ENCODE measurements around the gene KLHL24. TPM values are rescaled to one million over a fixed set of nuclear protein-coding genes. Genes with fewer than 3 reads are reported as not detected.

Gene KLHL24
- total and polyA plus RNA-seq, 5 donors, result 44.4 to 179 (median 151) TPM

DNA sequence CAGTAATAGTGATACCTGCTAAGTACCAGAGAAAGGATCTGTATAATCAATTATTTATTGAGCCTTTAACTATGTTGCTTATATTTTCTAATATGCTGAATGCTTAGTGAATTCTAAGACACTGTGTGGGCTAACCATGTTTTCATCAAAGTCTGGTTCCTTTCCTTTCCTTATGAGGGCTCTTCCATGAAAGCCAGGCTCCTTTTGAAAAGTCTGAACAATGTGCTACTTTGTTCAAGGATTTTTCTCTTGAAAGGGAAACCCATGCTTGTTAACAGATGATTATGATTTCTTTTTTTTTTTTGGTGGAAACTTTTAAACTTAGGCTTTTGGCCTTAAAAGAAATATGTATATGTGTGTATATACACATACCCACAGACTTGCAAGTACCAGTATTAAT, 79.2 kb downstream of the KLHL24 start:
- intact Hi-C loops (cut with DNase I), result no loop called here
- H3K4me3 ChIP-seq (ENCODE audit: low read length), result no peak overlapping the region
- no peak for DNase-seq
- ATAC-seq, result no peak
- H3K4me1 ChIP-seq (ENCODE audit: control insufficient read depth, insufficient read depth, low read length), result no peaks in the 10 kb centered on the region
- H3K27me3 ChIP-seq (ENCODE audit: control insufficient read depth, insufficient read depth), result no peaks in the 10 kb centered on the region
- no peak overlapping the region for H3K27ac ChIP-seq (ENCODE audit: low read length)
- no peaks in the 10 kb centered on the region for H3K9me3 ChIP-seq (ENCODE audit: control insufficient read depth, low read length)

DNA sequence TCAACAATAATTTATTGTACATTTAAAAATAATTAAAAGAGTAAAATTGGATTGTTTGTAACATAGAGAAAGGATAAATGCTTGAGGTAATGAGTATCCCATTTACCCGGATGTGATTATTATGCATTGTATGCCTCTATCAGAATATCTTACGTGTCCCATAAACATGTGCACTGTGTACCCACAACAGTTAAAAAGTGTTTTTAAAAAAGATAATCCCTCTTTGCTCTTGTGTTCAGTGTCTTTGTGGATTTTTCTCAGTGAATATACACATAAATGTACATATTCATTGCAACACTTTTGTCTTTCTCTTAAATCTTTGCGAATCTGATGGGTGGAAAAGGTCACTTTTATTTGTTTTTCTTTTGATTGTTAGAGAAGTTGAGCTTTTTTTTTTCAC, 82.6 kb downstream of the KLHL24 start:
- no peak for ATAC-seq
- H3K9me3 ChIP-seq (ENCODE audit: control insufficient read depth, low read length), result no peaks in the 10 kb centered on the region
- WGBS, result 90% methylated on average over 3 of the region's 3 CpGs
- H3K4me1 ChIP-seq (ENCODE audit: control insufficient read depth, insufficient read depth, low read length), result no peaks in the 10 kb centered on the region
- DNase-seq, result no peak
- no peak overlapping the region for H3K4me3 ChIP-seq (ENCODE audit: low read length)
- no peaks in the 10 kb centered on the region for H3K27me3 ChIP-seq (ENCODE audit: control insufficient read depth, insufficient read depth)
- H3K27ac ChIP-seq (ENCODE audit: low read length), result no peak overlapping the region
- intact Hi-C loops (cut with DNase I), result no loop called here

DNA sequence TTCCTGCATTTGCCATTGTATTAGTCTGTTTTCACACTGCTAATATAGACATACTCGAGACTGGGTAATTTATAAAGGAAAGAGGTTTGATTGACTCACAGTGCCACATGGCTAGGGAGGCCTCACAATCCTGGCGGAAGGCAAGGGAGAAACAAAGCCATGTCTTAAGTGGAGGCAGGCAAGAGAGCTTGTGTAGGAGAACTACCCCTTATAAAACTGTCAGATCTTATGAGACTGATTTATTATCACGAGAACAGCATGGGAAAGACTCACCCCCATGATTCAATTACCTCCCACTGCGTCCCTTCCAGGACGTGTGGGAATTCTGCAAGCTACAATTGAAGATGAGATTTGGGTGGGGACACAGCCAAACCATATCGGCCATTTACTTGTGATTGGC, 90.0 kb downstream of the KLHL24 start:
- DNase-seq (no peak), ATAC-seq (no peak)
- intact Hi-C loops (cut with DNase I), result no loop called here
- WGBS, result 86% methylated on average over 6 of the region's 6 CpGs
- Histone ChIP-seq H3K9me3 (ENCODE audit: control insufficient read depth, low read length) (no peaks in the 10 kb centered on the region), H3K27ac (ENCODE audit: low read length) (no peak overlapping the region), H3K4me1 (ENCODE audit: control insufficient read depth, insufficient read depth, low read length) (no peaks in the 10 kb centered on the region), H3K27me3 (ENCODE audit: control insufficient read depth, insufficient read depth) (no peaks in the 10 kb centered on the region), H3K4me3 (ENCODE audit: low read length) (no peak overlapping the region)

DNA sequence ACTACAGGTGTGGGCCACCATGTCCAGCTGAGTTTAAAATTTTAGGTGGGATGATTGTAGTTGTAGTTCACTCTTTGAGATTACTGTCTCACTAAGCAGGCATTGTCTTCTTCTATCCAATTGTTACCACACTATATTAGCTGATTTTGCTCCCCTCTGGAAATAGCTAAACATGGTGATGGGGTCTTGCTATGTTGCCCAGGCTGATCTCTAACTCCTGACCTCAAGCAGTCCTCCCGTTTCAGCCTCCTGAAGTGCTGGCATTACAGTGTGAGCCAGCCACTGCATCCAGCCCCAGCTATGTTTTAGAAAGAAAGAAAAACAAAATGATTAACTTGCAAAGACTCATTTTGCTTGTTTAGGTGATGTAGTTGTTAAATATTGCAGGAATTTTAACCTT, 92.8 kb downstream of the KLHL24 start:
- 98% methylated on average over 1 of the region's 1 CpG for WGBS
- no peak overlapping the region for H3K4me3 ChIP-seq (ENCODE audit: low read length)

DNA sequence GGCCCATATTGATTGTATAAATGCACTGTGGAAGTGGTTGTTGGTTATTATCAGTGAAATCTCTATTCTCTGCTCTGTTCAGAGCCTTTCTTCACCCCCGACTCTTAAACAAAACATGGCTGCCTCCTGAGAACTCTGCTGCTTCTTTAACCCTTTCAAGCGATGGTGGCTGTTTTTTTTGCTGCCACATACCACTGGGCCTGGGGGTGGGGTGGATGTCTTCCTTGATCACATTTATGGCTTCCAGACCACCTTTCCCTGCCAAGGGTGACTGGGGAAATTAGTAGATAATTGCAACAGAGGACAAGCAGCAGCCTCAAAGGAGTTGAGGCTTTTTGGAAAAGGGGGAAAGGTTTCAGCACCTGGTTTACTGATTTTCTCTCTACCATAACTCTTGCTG, 94.9 kb downstream of the KLHL24 start:
- H3K9me3 ChIP-seq (ENCODE audit: control insufficient read depth, low read length), result no peaks in the 10 kb centered on the region
- intact Hi-C loops (cut with DNase I), result no loop called here
- H3K4me1 ChIP-seq (ENCODE audit: control insufficient read depth, insufficient read depth, low read length), result no peaks in the 10 kb centered on the region
- WGBS, result 91% methylated on average over 2 of the region's 2 CpGs
- H3K4me3 ChIP-seq (ENCODE audit: low read length), result no peak overlapping the region
- no peaks in the 10 kb centered on the region for H3K27me3 ChIP-seq (ENCODE audit: control insufficient read depth, insufficient read depth)
- no peak overlapping the region for H3K27ac ChIP-seq (ENCODE audit: low read length)
- no peak for DNase-seq
- no peak for ATAC-seq

More for the DNA sequence above, 92.8 kb downstream of the KLHL24 start:
- ATAC-seq (no peak), DNase-seq (no peak)
- Histone ChIP-seq H3K27me3 (ENCODE audit: control insufficient read depth, insufficient read depth) (no peaks in the 10 kb centered on the region), H3K4me1 (ENCODE audit: control insufficient read depth, insufficient read depth, low read length) (no peaks in the 10 kb centered on the region), H3K9me3 (ENCODE audit: control insufficient read depth, low read length) (no peaks in the 10 kb centered on the region), H3K27ac (ENCODE audit: low read length) (no peak overlapping the region)
- intact Hi-C loops (cut with DNase I), result no loop called here

DNA sequence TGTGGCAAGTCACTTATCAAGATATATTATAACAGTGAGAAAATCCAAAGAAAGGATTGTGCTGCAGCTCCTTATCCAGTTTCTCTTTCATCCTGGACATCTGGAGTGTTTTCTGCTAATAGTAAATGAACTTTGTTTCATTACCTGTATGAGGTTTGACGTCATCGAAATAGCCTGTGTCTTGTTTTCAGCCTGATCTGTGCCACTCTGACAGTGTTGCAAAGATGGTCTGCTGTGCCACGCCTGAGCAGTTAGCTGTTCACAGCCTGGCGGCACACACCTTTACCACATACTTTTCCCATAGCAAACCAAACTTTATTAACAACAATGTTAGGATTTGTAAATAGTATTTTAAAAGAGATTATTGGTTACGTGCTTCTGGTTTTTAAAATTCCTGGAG, 96.2 kb downstream of the KLHL24 start:
- no peak for ATAC-seq
- 95% methylated on average over 5 of the region's 5 CpGs for WGBS
- Histone ChIP-seq H3K4me3 (ENCODE audit: low read length) (no peak overlapping the region), H3K9me3 (ENCODE audit: control insufficient read depth, low read length) (no peaks in the 10 kb centered on the region), H3K27ac (ENCODE audit: low read length) (no peak overlapping the region), H3K4me1 (ENCODE audit: control insufficient read depth, insufficient read depth, low read length) (no peaks in the 10 kb centered on the region), H3K27me3 (ENCODE audit: control insufficient read depth, insufficient read depth) (no peaks in the 10 kb centered on the region)
- DNase-seq, result no peak
- intact Hi-C loops (cut with DNase I), result no loop called here

DNA sequence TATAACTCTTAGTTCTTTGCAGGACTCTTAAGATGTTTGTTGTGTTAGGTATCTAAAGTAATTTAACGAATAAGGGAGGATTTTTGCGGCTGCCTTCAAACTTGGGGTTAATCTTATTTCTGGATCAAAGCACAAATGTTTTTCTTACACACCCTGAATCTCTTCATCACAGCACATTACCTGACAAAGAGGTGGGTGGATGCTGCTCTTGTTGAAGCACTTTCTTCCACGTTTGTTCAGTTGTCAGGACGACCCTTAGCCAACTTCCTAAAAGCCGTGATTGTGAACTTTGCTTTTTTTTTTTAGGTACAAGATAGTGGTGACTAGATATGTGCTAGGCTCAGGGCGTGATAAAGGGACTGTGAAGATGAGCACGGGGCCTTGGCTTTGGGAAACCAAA, 98.1 kb downstream of the KLHL24 start:
- DNase-seq (no peak), ATAC-seq (no peak)
- Histone ChIP-seq H3K27me3 (ENCODE audit: control insufficient read depth, insufficient read depth) (no peaks in the 10 kb centered on the region), H3K4me3 (ENCODE audit: low read length) (no peak overlapping the region), H3K27ac (ENCODE audit: low read length) (no peak overlapping the region), H3K9me3 (ENCODE audit: control insufficient read depth, low read length) (no peaks in the 10 kb centered on the region), H3K4me1 (ENCODE audit: control insufficient read depth, insufficient read depth, low read length) (no peaks in the 10 kb centered on the region)
- intact Hi-C loops (cut with DNase I), result no loop called here
- 77% methylated on average over 7 of the region's 7 CpGs for WGBS

Other genes with a start within 250 kb of the KLHL24 start
- gene MCF2L2, start 207.0 kb upstream of the KLHL24 start, total RNA-seq, result under 1 TPM in 2 of 4 donors, not detected in 2; 0.23 to 0.32 TPM
- gene MCF2L2, start 207.0 kb upstream of the KLHL24 start, polyA plus RNA-seq, result 0.07 TPM
- 1 to 10 TPM; 1.2 to 1.7 (median 1.5) TPM for gene KLHL6, start 79.9 kb upstream of the KLHL24 start, total RNA-seq
- 1.1 TPM for gene KLHL6, start 79.9 kb upstream of the KLHL24 start, polyA plus RNA-seq
- 10 to 100 TPM; 11.6 to 12.0 (median 11.7) TPM for gene YEATS2, start 62.2 kb downstream of the KLHL24 start, total RNA-seq
- 6.0 TPM for gene YEATS2, start 62.2 kb downstream of the KLHL24 start, polyA plus RNA-seq
- 1 to 10 TPM; 1.0 to 2.5 (median 1.9) TPM for gene MAP6D1, start 190.0 kb downstream of the KLHL24 start, total RNA-seq
- gene MAP6D1, start 190.0 kb downstream of the KLHL24 start, polyA plus RNA-seq, result 1.2 TPM
- gene PARL, start 249.3 kb downstream of the KLHL24 start, total RNA-seq, result 10 to 100 TPM; 53.6 to 82.2 (median 62.3) TPM
- gene PARL, start 249.3 kb downstream of the KLHL24 start, polyA plus RNA-seq, result 62.0 TPM

All from right cardiac atrium (tissue), 5 donors.